ENCODE data around the gene HYLS1.

HYLS1 gene

DNA sequence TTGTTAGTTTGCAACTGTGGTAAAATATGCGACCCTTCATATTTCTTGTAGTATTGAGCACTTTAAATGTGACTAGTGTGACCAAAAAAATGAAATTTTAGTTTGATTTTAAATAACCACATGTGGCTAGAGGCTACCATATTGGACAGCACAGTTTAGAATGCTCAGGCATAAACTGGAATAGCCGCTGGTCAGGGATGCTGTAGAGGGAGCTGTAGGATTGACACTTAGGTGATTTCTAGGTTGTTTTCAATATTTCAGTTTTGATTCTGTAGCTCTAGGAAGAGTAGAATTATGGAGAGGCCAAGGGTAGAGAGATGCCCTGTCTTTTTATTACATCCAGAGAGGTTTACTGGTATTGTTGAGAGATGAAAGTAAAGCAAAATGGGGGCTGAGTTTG is 47.6 kb downstream of the HYLS1 start:
- no peak for DNase-seq

DNA sequence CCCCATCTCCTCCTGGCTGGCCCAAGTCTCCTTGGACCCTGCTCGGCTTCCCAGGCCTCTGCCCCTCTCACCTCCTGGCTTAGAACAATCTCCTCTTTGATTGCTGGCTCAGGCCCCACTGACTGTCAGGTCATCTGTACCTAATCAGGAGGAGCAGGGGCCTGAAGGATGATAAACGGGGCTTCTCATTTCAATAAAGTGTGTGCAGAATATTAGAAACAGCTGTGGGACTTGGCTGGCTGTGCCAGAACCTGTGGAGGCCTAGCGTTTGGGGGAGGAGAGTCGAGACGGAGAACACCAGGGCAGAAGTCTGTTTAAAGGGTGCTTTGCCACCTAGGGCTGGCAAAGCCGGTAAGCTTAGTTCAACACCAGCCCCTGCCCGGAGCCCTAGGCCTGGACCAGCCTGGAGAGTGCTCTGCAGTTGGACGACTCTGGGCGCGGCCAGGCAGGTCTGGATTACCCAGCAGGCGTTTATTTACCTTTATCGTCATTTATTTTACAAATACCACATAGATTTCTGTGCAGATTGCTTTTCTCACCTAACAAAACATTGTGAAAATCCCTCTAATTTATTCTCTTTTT is 48.2 kb downstream of the HYLS1 start:
- DNase-seq, result no peak

- DNase-seq, result no peak
These were observed 51.0 kb downstream of the HYLS1 start for GRCh38 chr11:125938418-125938817.

GRCh38 chr11:125939081-125939521 is 51.6 kb downstream of the HYLS1 start:
- DNase-seq, result no peak

DNA sequence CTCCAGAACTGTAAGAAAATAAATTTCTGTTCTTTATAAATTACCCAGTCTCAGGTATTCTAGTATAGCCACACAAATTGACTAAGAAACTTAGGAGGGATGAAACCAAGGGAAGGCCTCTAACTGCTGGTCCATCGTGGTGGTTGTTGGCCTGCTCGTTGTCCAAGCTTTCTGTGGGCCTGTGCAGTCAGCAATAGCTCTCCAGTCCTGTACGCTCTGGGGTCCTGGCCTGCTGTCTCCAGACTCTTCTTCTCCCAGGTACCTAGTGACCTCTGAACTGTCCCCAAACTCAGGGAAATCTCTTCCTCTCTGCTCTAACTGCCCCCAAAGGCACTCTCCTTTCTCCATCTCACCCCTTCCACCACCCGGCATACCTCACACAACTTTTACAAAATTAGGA is 52.7 kb downstream of the HYLS1 start:
- no peak for DNase-seq

DNA sequence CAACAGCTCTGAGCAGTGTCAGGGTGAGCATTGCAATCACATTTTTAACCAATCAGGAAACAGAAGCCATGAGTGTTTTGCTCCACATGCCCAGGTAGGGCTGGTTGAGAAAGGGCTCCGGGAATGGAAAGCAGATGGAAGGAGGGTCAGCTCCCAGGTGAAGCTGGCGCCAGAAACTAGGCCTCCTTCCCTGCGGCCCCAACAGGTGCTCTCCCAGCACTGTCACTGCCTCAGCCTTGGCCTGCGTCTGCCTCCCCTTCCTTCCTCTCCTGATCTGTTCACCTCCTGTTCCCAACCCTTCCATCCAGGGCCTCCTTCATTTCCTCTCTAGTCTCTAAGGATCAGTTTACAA is 53.8 kb downstream of the HYLS1 start:
- DNase-seq, result no peak

- peak; percentile 61 for DNase-seq
These were observed 54.4 kb downstream of the HYLS1 start for GRCh38 chr11:125941619-125942611.

- no peak for DNase-seq
These were observed 55.4 kb downstream of the HYLS1 start for GRCh38 chr11:125942771-125943428.

DNA sequence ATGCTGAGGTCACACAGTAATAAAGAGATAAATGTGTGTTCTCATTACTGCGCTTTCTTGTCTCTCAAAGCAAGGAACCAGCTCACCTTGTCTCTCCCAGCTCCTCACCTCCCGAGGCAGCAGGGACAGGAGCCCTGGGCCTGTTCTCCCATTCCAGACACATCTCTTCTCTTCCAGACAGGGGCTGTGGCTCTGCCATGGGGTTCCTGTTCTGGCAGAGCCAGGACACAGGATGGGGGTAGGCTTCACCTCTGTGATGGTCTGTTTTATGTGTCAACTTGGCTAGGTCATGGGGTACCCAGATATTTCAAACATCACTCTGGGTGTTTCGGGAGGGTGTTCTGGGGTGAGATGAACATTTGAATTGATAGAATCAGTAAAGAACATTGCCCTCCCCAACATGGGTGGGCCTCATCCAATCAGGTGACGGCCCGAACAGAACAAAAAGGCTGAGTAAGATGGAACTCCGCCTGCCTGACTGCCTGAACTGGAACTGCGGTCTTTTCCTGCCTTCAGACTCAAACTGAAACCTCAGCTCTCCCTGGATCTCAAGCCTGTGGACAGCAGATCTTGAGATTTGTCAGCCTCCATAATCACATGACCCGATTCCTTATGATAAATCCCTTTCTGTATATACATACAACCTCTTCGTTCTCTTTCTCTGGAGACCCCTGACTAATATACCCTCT is 56.3 kb downstream of the HYLS1 start:
- DNase-seq, result no peak

DNA sequence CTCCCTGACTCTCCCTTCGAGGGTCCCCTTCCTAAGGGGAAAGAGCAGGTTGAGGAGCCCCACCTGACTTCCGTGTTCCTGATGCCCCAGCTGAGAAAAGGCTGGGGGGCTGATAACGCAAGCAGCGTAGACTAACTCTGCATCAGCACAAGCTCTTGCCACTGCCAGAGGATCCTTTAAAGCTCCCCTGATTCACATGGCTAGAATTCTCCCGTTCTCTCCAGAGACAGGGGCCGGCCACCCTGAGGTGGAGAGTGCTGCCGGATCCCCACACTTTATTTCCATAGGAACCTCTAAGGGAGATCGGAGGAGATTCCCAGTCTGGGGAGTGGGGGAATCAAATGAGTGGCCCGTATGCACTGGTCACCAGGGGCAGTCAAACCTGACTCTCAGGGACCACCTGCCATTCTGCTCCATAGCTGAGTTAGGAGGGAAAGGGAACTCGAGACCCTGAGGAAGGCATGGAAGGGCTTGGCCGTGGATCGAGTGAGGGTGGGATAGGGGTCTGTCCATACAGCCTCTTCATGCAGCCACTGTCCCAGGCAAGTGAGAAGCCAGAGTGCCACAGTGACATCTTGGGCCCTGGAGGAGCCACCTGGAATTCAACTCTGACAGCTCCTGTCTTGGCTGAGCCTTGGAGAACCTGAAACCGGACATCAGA is 57.0 kb downstream of the HYLS1 start:
- DNase-seq, result no peak

DNA sequence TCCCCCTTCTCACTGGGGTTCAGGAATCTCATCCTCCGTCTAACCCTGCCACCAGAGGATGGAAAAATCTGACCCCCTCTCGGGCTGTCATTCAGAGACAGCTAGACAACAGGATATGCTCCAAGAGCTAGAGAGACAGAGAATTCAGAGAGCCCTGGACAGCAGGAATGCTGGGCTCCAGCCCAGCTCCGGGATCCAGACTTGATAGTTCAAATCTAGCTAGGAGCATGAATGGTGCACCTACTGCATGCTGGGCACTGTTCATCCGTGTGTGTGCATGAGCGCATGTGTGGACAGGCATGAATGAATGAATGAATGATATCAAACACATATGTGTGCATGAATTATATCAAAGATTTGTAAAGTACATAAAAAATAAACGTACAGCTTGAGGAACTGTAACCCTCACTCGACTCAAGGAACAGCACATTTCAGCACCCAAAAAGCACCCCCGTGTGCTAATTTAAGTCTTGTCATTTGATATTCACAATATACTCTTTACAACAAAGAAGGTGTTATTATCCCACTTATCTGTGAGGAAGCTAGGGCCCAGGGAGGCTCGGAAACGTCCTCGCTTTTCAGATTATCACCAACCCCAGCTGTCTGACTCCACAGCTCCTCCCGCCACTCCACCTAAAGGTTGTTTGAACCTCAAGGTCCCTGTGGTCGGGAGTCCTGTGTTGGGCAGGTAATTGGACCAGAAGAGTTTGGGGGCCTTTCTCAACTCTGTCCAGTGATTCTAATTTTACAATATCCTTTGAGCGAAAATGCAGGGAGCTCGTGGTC is 57.7 kb downstream of the HYLS1 start:
- peak; percentile 9 for DNase-seq

- no peak for DNase-seq
These were observed 58.5 kb downstream of the HYLS1 start, which contains the start of gene VSIG10L2 for GRCh38 chr11:125945797-125946520. VSIG10L2 (plus strand) TSS chr11:125946044; CDS start chr11:125946056, 12 bp downstream.

- DNase-seq, result no peak
These were observed 59.4 kb downstream of the HYLS1 start for GRCh38 chr11:125946712-125947418.

- no peak for DNase-seq
These were observed 60.2 kb downstream of the HYLS1 start for GRCh38 chr11:125947419-125948277.

DNA sequence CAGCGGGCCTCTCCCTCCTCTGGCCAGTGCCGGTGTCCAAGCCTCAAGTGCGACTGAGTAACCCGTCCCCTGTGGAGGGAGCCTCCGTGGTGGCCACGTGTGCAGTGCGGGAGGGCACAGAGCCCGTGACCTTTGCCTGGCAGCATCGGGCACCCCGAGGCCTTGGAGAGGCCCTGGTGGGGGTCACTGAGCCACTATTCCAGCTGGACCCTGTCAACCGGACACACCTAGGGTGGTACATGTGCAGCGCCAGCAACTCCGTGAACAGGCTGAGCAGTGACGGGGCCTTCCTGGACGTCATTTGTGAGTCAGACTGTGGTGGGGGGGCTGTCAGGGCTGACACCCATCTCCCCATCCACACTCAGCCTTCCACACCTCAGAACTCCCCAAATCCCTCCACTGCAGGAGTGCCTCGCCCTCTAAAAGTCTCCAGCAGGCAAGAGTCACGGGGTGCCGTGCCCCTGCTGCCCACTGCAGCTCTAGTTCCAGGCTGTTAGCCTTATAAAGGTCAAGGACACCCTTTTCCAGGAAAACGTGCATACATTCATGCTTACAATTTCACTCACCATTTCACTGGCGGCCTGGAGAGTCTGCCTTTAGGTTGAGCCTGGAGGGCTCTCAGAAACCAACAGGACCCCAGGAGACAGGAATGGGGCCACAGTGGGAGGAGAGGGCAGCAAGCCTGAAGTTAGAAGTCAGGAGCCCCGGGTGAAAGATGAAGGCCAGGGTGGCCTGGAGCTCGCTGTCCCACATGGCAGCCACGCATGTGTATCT is 61.0 kb downstream of the HYLS1 start:
- no peak for DNase-seq

DNA sequence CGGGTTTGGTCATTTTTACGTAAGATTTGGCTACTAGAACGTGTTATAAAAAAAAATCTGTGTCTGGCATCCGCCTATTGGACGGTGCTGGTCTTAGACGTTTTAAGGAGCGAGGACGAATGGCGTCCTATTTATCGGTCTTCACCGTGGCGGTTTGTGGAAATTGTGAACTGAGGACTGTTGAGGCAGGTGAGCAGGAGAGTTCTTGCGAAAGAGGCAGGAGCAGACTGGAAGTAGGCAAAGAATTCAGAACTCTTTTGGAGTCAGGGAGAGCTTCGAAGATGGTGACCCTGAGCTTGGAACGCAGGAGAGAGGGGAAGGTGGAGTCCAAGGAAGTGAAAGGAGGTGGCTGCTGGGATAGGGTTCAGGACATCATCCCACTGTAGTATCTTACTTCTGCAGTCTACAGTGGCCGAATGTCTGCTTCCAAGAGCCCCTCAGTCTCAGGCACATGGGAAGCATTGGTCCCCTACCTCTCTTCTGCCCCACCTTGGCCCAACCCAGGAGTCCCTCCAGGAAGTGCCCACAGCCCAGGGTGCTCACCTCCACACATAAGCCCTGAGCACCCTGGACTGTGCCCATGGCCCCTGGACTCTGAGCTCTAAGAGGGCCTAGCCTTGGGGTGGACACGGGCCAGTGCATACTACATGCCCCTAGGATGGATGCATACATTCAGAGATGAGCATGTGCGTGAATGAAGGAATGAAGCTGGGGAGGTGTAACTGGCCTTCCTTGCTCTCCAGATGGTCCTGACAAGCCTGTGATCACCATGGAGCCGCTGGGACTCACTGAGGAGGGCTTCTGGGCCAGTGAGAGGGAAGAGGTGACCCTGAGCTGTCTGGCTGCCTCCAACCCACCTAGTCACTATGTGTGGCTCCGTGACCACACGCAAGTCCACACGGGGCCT is 62.1 kb downstream of the HYLS1 start:
- no peak for DNase-seq

DNA sequence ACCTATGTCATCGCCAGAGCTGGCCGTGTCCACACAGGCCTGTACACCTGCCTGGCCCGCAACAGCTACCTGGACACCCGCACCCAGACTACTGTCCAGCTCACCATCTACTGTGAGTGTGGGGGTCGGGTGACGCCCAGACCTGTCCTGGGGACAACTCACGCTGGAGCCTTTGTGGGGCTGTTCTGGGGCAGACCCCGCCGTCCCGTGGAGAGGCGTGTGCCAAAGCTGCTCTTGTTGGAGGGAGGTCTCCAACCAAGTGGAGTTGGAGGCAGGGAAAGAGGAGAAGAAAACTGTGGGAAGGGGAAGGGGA is 62.7 kb downstream of the HYLS1 start:
- DNase-seq, result no peak

All from NCI-H1436 (cell line).